GM23338 (cell line): Measurements from ENCODE around the gene PAQR4. TPM values are rescaled to one million over a fixed set of nuclear protein-coding genes. Genes with fewer than 3 reads are reported as not detected.

Experiments
- ATAC-seq: fragments of 200-7000 bp; cut with Tn5 transposase; 3 replicates; pipeline ENCODE4 v1.9.1; 2020
- DNase-seq: peaks from one replicate; pipeline ENCODE4 v3.0.0-alpha.2; 2015; ENCODE audit warnings: low spot score
- H2AFZ ChIP-seq: fragments of 200-600 bp; sonication (generic); 2 replicates; pipeline ENCODE4 v1.8.0; 2016; ENCODE audit warnings: antibody characterized with exemption, mild to moderate bottlenecking, moderate library complexity
- H3F3A ChIP-seq: fragments of 200-600 bp; sonication (generic); replicated peaks from 2 replicates; pipeline ENCODE4 v1.8.0; 2017; ENCODE audit warnings: antibody characterized with exemption, mixed run types, low read depth
- H3K27ac ChIP-seq: fragments of 200-600 bp; sonication (generic); 2 replicates; pipeline ENCODE4 v1.6.1; 2016; ENCODE audit warnings: low read depth
- H3K27me3 ChIP-seq: fragments of 200-600 bp; sonication (generic); 2 replicates; pipeline ENCODE4 v1.8.0; 2016; ENCODE audit warnings: mild to moderate bottlenecking, mixed run types, moderate library complexity; ENCODE audit not compliant: insufficient read depth
- H3K36me3 ChIP-seq: fragments of 200-600 bp; sonication (generic); 2 replicates; pipeline ENCODE4 v1.8.0; 2016; ENCODE audit warnings: mild to moderate bottlenecking; ENCODE audit not compliant: insufficient read depth
- H3K4me1 ChIP-seq: fragments of 200-600 bp; sonication (generic); 2 replicates; pipeline ENCODE4 v1.8.0; 2016; ENCODE audit warnings: mild to moderate bottlenecking, moderate library complexity; ENCODE audit not compliant: insufficient read depth
- H3K4me2 ChIP-seq: fragments of 200-600 bp; sonication (generic); 2 replicates; pipeline ENCODE4 v1.7.1; 2017; ENCODE audit warnings: mixed run types
- H3K4me3 ChIP-seq: fragments of 200-600 bp; sonication (generic); 2 replicates; pipeline ENCODE4 v1.6.1; 2016; ENCODE audit warnings: mixed run types
- H3K79me2 ChIP-seq: fragments of 200-600 bp; sonication (generic); replicated peaks from 2 replicates; pipeline ENCODE4 v1.8.0; 2017; ENCODE audit warnings: mild to moderate bottlenecking; ENCODE audit not compliant: insufficient read depth
- H3K9me2 ChIP-seq: fragments of 200-600 bp; sonication (generic); 2 replicates; pipeline ENCODE4 v1.8.0; 2017; ENCODE audit not compliant: insufficient read depth
- H4K20me1 ChIP-seq: fragments of 200-600 bp; sonication (generic); replicated peaks from 2 replicates; pipeline ENCODE4 v1.8.0; 2017; ENCODE audit warnings: mild to moderate bottlenecking; ENCODE audit not compliant: insufficient read depth
- H3K27ac Mint-ChIP-seq: 2 replicates; pipeline ENCODE4 v1.8.0; 2020; ENCODE audit warnings: inconsistent platforms, mild to moderate bottlenecking, moderate library complexity, mixed read lengths
- H3K27me3 Mint-ChIP-seq: 3 replicates; pipeline ENCODE4 v1.8.0; 2022; ENCODE audit warnings: low read depth, mild to moderate bottlenecking, moderate library complexity, mixed read lengths, inconsistent platforms; ENCODE audit not compliant: insufficient read depth, poor library complexity
- H3K36me3 Mint-ChIP-seq: 3 replicates; pipeline ENCODE4 v1.8.0; 2021; ENCODE audit warnings: low read depth, mild to moderate bottlenecking, inconsistent platforms, moderate library complexity, mixed read lengths
- H3K4me1 Mint-ChIP-seq: 3 replicates; pipeline ENCODE4 v1.8.0; 2020; ENCODE audit warnings: mild to moderate bottlenecking, inconsistent platforms, mixed read lengths
- H3K4me3 Mint-ChIP-seq: 3 replicates; pipeline ENCODE4 v1.8.0; 2021; ENCODE audit warnings: moderate library complexity, mild to moderate bottlenecking, inconsistent platforms, mixed read lengths
- H3K9me3 Mint-ChIP-seq: 3 replicates; pipeline ENCODE4 v1.8.0; 2020; ENCODE audit warnings: moderate library complexity, mild to moderate bottlenecking, inconsistent platforms, mixed read lengths
- CREB1 ChIP-seq: fragments of 250-450 bp; sonication (Bioruptor Pico); IDR thresholded peaks from 2 replicates; pipeline ENCODE4 v1.5.0; 2020; ENCODE audit warnings: low read depth, mild to moderate bottlenecking, moderate library complexity
- EZH2 ChIP-seq: fragments of 200-600 bp; sonication (generic); IDR thresholded peaks from one replicate; pipeline ENCODE4 v1.8.0; 2017; ENCODE audit warnings: antibody characterized with exemption, mild to moderate bottlenecking, low read depth; ENCODE audit not compliant: unreplicated experiment
- EZH2phosphoT487 ChIP-seq: fragments of 200-600 bp; sonication (generic); IDR thresholded peaks from one replicate; pipeline ENCODE4 v1.8.1; 2018; ENCODE audit warnings: antibody characterized with exemption; ENCODE audit not compliant: unreplicated experiment
- JUNB ChIP-seq: IDR thresholded peaks from one replicate; pipeline ENCODE4 v1.6.1; 2016; ENCODE audit warnings: antibody characterized with exemption; ENCODE audit not compliant: unreplicated experiment
- NANOG ChIP-seq: IDR thresholded peaks from 2 replicates; pipeline ENCODE4 v1.6.1; 2016; ENCODE audit warnings: antibody characterized with exemption, borderline replicate concordance
- POLR2AphosphoS5 ChIP-seq: IDR thresholded peaks from 2 replicates; pipeline ENCODE4 v1.6.1; 2016; ENCODE audit warnings: antibody characterized with exemption, low read depth
- STAT1 ChIP-seq: IDR thresholded peaks from one replicate; pipeline ENCODE4 v1.6.1; 2016; ENCODE audit warnings: antibody characterized with exemption; ENCODE audit not compliant: unreplicated experiment
- ZNF114 ChIP-seq: fragments of 250-450 bp; sonication (Bioruptor Pico); IDR thresholded peaks from 2 replicates; pipeline ENCODE4 v1.5.0; 2020; ENCODE audit warnings: mild to moderate bottlenecking, moderate library complexity
- ZNF331 ChIP-seq: fragments of 250-450 bp; sonication (Bioruptor Pico); IDR thresholded peaks from 2 replicates; pipeline ENCODE4 v1.5.0; 2020; ENCODE audit warnings: low read depth, mild to moderate bottlenecking, moderate library complexity
- polyA plus RNA-seq: library from polyadenylated mRNA; unstranded; fragments of >200 nt; fragmentation: Nextera tagmentation; extraction: Ambion mirVana; gene quantifications from 2 replicates; pipeline ENCODE4 v1.2.1, GENCODE V29; 2016
- total RNA-seq: library from RNA; depleted of rRNA; stranded (reverse); fragments of >200 nt; shearing (Covaris generic); gene quantifications from 2 replicates; pipeline ENCODE4 v1.2.3, GENCODE V29; 2014
- TF ChIP-seq, protein P1 (sequence below), 2 experiments: fragments of 200-600 bp in 1 of 2; sonication (generic) in 1 of 2; conservative IDR thresholded peaks; 2 replicates each; pipeline versions ENCODE4 v1.5.1 to v1.6.1; 2016 to 2017; ENCODE audit warnings: antibody characterized with exemption in 2 of 2, low read depth in 2 of 2, mild to moderate bottlenecking in 2 of 2, moderate library complexity in 1 of 2
- TF ChIP-seq, protein P2 (sequence below): fragments of 250-450 bp; sonication (Bioruptor Pico); IDR thresholded peaks from 2 replicates; pipeline ENCODE4 v1.5.0; 2020; ENCODE audit warnings: mild to moderate bottlenecking, moderate library complexity

Gene PAQR4
- total and polyA plus RNA-seq, 2 experiments from 2014 or later: 7.0 to 29.3 TPM

DNA sequence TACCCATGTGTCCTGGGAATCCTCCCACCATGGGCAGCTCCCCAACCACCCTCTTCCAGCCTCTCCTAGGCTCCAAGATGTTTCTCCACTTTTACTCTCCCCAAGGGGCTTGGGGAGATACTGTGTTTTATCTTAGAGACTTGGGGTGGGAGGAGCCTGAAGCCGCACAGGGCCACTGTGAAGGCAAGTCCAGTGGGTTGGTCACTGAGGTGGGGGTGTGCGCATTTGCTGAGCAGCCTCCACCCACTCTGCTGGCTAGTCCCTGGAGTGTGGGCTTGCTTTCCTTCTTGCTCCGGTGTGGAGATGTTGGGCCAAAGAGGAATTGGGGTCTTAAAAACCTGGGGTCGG, 39.5 kb downstream of the PAQR4 start:
- DNase-seq (no peak), ATAC-seq (peak; percentile 4; the same call in 2 of the 3 replicates)
- Mint-ChIP-seq H3K27me3 (peaks cover 45% of the 10 kb centered on the region), H3K4me1 (peaks cover 56% of the 10 kb centered on the region), H3K9me3 (no peaks in the 10 kb centered on the region), H3K36me3 (peaks cover 9% of the 10 kb centered on the region; the same call in 2 of the 3 replicates), H3K4me3 (peak overlapping the region; percentile 82), H3K27ac (peak overlapping the region; percentile 100)
- Histone ChIP-seq H3K9me2 (no peaks in the 10 kb centered on the region), H3F3A (peaks cover 49% of the 10 kb centered on the region), H3K79me2 (no peaks in the 10 kb centered on the region; the same call in 1 of the 2 replicates), H3K4me1 (peaks cover 71% of the 10 kb centered on the region), H3K27ac (peak overlapping the region; percentile 100), H3K4me2 (peak overlapping the region; percentile 84), H4K20me1 (no peaks in the 10 kb centered on the region), H3K36me3 (no peaks in the 10 kb centered on the region), H2AFZ (no peak overlapping the region), H3K4me3 (peak overlapping the region; percentile 55), H3K27me3 (peaks cover 11% of the 10 kb centered on the region)
- TF ChIP-seq STAT1 (no peak), NANOG (no peak), CREB1 (no peak), EZH2 (no peak), ZNF331 (CRISPR knock-in tag) (no peak), EZH2phosphoT487 (no peak)

DNA sequence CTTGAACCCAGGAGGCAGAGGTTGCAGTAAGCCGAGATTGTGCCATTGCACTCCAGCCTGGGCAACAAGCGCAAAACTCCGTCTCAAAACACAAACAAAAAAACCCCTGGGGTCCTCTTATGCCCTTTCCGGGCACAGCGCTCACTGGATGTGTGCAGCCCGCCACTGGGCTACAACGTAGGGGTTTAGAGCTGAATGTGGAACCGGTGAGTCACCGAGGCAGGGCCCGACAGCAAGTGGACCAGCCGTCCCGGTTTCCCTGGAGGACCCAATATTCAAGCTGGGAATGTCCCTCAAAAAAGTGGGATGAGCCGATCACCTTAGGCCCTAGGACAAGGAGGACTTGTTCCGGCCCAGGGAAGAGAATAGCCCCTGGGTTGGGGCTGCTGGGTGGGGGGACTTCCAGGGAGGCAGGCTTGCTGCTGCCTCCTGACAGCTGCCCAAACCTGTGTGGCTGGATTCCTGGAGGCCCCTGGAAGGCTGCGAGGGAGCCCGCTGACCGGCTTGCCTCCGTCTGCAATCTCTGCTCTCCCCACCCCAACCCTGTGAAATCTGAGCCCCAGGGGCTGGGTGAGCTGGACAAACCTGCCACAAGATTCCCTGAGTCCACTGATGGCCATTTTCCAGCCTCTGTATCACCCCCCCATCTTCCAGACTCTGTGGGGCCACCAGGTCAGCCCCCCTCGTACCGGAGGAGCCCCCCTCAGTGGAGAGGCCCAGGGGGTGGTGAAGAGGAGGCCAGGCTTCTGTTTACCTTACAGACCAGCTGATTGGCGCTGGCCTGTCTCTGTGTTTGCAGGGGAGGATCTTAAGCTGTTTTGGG, 40.6 kb downstream of the PAQR4 start:
- Histone ChIP-seq H3K4me1 (peaks cover 82% of the 10 kb centered on the region), H3K36me3 (no peaks in the 10 kb centered on the region), H3K4me3 (peak overlapping the region; percentile 55), H3F3A (peaks cover 58% of the 10 kb centered on the region), H3K4me2 (peak overlapping the region; percentile 84), H3K27me3 (peaks cover 11% of the 10 kb centered on the region), H4K20me1 (peaks cover 1% of the 10 kb centered on the region; the same call in 1 of the 2 replicates), H2AFZ (no peak overlapping the region), H3K79me2 (no peaks in the 10 kb centered on the region; the same call in 1 of the 2 replicates), H3K9me2 (no peaks in the 10 kb centered on the region), H3K27ac (peak overlapping the region; percentile 100)
- Mint-ChIP-seq H3K4me1 (peaks cover 66% of the 10 kb centered on the region), H3K27me3 (peaks cover 54% of the 10 kb centered on the region), H3K27ac (peak overlapping the region; percentile 100), H3K4me3 (peak overlapping the region; percentile 82), H3K9me3 (no peaks in the 10 kb centered on the region), H3K36me3 (peaks cover 18% of the 10 kb centered on the region)
- ATAC-seq (peak; percentile 20), DNase-seq (peak; percentile 97)
- TF ChIP-seq, protein P1, sequence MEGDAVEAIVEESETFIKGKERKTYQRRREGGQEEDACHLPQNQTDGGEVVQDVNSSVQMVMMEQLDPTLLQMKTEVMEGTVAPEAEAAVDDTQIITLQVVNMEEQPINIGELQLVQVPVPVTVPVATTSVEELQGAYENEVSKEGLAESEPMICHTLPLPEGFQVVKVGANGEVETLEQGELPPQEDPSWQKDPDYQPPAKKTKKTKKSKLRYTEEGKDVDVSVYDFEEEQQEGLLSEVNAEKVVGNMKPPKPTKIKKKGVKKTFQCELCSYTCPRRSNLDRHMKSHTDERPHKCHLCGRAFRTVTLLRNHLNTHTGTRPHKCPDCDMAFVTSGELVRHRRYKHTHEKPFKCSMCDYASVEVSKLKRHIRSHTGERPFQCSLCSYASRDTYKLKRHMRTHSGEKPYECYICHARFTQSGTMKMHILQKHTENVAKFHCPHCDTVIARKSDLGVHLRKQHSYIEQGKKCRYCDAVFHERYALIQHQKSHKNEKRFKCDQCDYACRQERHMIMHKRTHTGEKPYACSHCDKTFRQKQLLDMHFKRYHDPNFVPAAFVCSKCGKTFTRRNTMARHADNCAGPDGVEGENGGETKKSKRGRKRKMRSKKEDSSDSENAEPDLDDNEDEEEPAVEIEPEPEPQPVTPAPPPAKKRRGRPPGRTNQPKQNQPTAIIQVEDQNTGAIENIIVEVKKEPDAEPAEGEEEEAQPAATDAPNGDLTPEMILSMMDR (conservative IDR thresholded peaks at IDR 0.05; ENCODE audit: low read depth in 2 of 2): no peak
- TF ChIP-seq JUNB: no peak
- TF ChIP-seq POLR2AphosphoS5: peak; percentile 64; the same call in 1 of the 2 replicates
- TF ChIP-seq, protein P2, sequence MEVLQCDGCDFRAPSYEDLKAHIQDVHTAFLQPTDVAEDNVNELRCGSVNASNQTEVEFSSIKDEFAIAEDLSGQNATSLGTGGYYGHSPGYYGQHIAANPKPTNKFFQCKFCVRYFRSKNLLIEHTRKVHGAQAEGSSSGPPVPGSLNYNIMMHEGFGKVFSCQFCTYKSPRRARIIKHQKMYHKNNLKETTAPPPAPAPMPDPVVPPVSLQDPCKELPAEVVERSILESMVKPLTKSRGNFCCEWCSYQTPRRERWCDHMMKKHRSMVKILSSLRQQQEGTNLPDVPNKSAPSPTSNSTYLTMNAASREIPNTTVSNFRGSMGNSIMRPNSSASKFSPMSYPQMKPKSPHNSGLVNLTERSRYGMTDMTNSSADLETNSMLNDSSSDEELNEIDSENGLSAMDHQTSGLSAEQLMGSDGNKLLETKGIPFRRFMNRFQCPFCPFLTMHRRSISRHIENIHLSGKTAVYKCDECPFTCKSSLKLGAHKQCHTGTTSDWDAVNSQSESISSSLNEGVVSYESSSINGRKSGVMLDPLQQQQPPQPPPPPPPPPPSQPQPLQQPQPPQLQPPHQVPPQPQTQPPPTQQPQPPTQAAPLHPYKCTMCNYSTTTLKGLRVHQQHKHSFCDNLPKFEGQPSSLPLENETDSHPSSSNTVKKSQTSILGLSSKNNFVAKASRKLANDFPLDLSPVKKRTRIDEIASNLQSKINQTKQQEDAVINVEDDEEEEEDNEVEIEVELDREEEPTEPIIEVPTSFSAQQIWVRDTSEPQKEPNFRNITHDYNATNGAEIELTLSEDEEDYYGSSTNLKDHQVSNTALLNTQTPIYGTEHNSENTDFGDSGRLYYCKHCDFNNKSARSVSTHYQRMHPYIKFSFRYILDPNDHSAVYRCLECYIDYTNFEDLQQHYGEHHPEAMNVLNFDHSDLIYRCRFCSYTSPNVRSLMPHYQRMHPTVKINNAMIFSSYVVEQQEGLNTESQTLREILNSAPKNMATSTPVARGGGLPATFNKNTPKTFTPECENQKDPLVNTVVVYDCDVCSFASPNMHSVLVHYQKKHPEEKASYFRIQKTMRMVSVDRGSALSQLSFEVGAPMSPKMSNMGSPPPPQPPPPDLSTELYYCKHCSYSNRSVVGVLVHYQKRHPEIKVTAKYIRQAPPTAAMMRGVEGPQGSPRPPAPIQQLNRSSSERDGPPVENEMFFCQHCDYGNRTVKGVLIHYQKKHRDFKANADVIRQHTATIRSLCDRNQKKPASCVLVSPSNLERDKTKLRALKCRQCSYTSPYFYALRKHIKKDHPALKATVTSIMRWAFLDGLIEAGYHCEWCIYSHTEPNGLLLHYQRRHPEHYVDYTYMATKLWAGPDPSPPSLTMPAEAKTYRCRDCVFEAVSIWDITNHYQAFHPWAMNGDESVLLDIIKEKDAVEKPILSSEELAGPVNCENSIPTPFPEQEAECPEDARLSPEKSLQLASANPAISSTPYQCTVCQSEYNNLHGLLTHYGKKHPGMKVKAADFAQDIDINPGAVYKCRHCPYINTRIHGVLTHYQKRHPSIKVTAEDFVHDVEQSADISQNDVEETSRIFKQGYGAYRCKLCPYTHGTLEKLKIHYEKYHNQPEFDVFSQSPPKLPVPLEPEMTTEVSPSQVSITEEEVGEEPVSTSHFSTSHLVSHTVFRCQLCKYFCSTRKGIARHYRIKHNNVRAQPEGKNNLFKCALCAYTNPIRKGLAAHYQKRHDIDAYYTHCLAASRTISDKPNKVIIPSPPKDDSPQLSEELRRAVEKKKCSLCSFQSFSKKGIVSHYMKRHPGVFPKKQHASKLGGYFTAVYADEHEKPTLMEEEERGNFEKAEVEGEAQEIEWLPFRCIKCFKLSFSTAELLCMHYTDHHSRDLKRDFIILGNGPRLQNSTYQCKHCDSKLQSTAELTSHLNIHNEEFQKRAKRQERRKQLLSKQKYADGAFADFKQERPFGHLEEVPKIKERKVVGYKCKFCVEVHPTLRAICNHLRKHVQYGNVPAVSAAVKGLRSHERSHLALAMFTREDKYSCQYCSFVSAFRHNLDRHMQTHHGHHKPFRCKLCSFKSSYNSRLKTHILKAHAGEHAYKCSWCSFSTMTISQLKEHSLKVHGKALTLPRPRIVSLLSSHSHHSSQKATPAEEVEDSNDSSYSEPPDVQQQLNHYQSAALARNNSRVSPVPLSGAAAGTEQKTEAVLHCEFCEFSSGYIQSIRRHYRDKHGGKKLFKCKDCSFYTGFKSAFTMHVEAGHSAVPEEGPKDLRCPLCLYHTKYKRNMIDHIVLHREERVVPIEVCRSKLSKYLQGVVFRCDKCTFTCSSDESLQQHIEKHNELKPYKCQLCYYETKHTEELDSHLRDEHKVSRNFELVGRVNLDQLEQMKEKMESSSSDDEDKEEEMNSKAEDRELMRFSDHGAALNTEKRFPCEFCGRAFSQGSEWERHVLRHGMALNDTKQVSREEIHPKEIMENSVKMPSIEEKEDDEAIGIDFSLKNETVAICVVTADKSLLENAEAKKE: no peak
- TF ChIP-seq EZH2phosphoT487: no peak
- no peak for TF ChIP-seq ZNF331 (CRISPR knock-in tag)
- TF ChIP-seq STAT1: no peak
- TF ChIP-seq EZH2: no peak
- TF ChIP-seq ZNF114: no peak
